GM19372 (cell line): ENCODE data around the gene MOGAT2.
"Not testable (repeated sequence)": the region's sequence is repeated elsewhere in the genome, so short reads cannot be mapped to it uniquely, and the experiment has no call there.

Experiments
- ATAC-seq: cut with Tn5 transposase; IDR thresholded peaks from one replicate; pipeline ENCODE4 v1.9.1; 2021; ENCODE audit warnings: mild to moderate bottlenecking, low read depth, moderate library complexity; ENCODE audit not compliant: unreplicated experiment

MOGAT2 gene

GRCh38 chr11:75748729-75749273 lies 31.2 kb downstream of the MOGAT2 start:
- not testable (repeated sequence) for ATAC-seq

- not testable (repeated sequence) for ATAC-seq
Observed at GRCh38 chr11:75754933-75755332, 37.3 kb downstream of the MOGAT2 start.

- ATAC-seq: no peak
Observed at GRCh38 chr11:75757651-75758050, 40.0 kb downstream of the MOGAT2 start.

- ATAC-seq: no peak
Observed at GRCh38 chr11:75759832-75760231, 42.2 kb downstream of the MOGAT2 start.

- ATAC-seq: no peak
Observed at GRCh38 chr11:75760243-75760642, 42.6 kb downstream of the MOGAT2 start.

GRCh38 chr11:75760710-75761493 lies 43.3 kb downstream of the MOGAT2 start:
- ATAC-seq: no peak

GRCh38 chr11:75762158-75762557 lies 44.5 kb downstream of the MOGAT2 start:
- ATAC-seq: no peak

GRCh38 chr11:75762885-75763284 lies 45.2 kb downstream of the MOGAT2 start:
- no peak for ATAC-seq

- no peak for ATAC-seq
Observed at GRCh38 chr11:75763846-75764245, 46.2 kb downstream of the MOGAT2 start.

GRCh38 chr11:75765116-75765515 lies 47.5 kb downstream of the MOGAT2 start:
- no peak for ATAC-seq

- ATAC-seq: no peak
Observed at GRCh38 chr11:75766443-75767227, 49.0 kb downstream of the MOGAT2 start.

GRCh38 chr11:75767228-75767572 lies 49.6 kb downstream of the MOGAT2 start:
- no peak for ATAC-seq

- ATAC-seq: no peak
Observed at GRCh38 chr11:75767793-75768111, 50.1 kb downstream of the MOGAT2 start.

- peak; percentile 73 for ATAC-seq
Observed at GRCh38 chr11:75768112-75768908, 50.7 kb downstream of the MOGAT2 start, which contains the start of gene DGAT2. TSS of gene DGAT2 (plus strand) at chr11:75768778. CDS start at chr11:75768992, 214 bp downstream.

- ATAC-seq: peak; percentile 12
Observed at GRCh38 chr11:75768909-75769771, 51.5 kb downstream of the MOGAT2 start.

GRCh38 chr11:75770102-75770501 lies 52.5 kb downstream of the MOGAT2 start:
- no peak for ATAC-seq

GRCh38 chr11:75771646-75772410 lies 54.2 kb downstream of the MOGAT2 start:
- no peak for ATAC-seq

- peak; percentile 83 for ATAC-seq
Observed at GRCh38 chr11:75773595-75774353, 56.1 kb downstream of the MOGAT2 start.
